NB4 (cell line): ENCODE results near the gene RASA3.
"Not testable (repeated sequence)": the region's sequence is repeated elsewhere in the genome, so short reads cannot be mapped to it uniquely, and the experiment has no call there.

Experiments used
- DNase-seq: peaks from one replicate; pipeline ENCODE4 v3.0.0; 2010; ENCODE audit warnings: low read depth
- H3K4me3 ChIP-seq: one replicate; pipeline ENCODE4 v1.5.1; 2011; ENCODE audit warnings: mild to moderate bottlenecking, low read depth, low read length, moderate library complexity
- MYC ChIP-seq: IDR thresholded peaks from 2 replicates; pipeline ENCODE4 v1.6.1; 2011; ENCODE audit warnings: low read depth, low read length
- POLR2A ChIP-seq: IDR thresholded peaks from 2 replicates; pipeline ENCODE4 v1.6.1; 2011; ENCODE audit warnings: mild to moderate bottlenecking; ENCODE audit not compliant: insufficient read length; ENCODE audit errors: extremely low read depth
- TF ChIP-seq, protein P1 (sequence below): IDR thresholded peaks from 2 replicates; pipeline ENCODE4 v1.6.1; 2011; ENCODE audit warnings: low read depth, low read length
- TF ChIP-seq, protein P2 (sequence below): IDR thresholded peaks from one replicate; pipeline ENCODE4 v1.5.1; 2012; ENCODE audit warnings: low read depth, low read length

The RASA3 gene

DNA sequence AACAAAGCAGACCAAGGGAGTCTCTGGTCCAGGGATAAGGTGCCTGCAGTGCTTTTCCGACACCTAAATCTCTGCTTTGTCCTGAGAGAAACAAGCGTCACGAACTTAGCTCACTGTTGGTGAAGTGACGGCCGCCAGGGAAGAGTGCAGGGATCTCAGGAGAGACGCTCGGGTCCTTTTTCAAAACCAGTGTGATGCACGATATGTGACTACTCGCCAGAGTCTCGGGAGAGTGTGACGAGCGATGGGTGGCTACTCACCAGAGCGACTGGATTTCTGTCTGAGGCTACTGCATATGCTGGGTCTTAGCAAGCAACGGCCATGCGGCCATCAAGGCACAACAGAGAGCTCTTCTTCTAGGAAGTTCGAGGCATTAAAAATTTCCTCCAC is 30.1 kb upstream of the RASA3 start:
- no peak for DNase-seq
- H3K4me3 ChIP-seq = no peak overlapping the region
- TF ChIP-seq POLR2A (no peak), MYC (no peak)
- TF ChIP-seq, protein P1, sequence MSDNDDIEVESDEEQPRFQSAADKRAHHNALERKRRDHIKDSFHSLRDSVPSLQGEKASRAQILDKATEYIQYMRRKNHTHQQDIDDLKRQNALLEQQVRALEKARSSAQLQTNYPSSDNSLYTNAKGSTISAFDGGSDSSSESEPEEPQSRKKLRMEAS = no peak
- TF ChIP-seq, protein P2, sequence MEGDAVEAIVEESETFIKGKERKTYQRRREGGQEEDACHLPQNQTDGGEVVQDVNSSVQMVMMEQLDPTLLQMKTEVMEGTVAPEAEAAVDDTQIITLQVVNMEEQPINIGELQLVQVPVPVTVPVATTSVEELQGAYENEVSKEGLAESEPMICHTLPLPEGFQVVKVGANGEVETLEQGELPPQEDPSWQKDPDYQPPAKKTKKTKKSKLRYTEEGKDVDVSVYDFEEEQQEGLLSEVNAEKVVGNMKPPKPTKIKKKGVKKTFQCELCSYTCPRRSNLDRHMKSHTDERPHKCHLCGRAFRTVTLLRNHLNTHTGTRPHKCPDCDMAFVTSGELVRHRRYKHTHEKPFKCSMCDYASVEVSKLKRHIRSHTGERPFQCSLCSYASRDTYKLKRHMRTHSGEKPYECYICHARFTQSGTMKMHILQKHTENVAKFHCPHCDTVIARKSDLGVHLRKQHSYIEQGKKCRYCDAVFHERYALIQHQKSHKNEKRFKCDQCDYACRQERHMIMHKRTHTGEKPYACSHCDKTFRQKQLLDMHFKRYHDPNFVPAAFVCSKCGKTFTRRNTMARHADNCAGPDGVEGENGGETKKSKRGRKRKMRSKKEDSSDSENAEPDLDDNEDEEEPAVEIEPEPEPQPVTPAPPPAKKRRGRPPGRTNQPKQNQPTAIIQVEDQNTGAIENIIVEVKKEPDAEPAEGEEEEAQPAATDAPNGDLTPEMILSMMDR = no peak

DNA sequence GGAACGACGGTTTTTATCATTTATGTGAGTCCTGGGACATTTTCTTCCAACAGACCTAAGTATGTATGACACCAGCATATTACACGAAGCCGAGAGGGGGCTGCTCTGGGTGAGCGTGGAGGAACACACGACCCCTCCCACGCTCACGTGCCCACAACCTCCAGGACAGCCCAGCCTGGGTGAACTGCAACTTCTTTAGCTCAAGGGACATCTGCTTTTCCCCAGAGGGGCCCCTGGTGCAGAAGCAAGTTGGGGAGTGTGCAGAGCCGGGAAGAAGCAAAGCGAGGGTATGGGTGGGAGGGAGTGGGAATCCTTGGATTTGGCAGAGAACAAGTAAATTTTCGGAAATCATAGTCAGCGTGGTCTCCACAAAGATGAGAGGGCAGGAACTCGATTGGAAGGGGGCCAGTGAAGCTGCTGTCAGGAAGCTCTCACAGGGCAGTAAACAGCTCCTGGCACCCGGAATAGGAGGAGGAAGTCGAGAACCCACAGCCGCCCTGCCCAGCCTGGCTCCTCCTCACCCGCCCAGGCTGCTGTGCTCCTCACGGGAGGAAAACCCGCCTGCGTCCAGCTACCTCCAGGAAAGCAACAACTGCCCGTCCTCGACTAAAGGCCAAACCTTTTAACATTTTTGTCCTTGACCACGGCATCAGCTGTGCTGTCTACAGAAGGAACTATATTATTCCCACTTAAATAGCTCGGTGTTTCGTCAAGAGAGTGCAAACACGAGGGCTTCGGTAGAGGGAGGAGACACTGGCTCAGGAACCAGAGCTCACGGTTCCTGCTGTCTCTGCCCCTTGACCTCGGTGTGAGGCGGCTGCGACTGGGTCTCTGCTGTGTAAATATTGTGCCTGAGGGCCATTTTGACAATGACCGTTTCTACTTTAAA is 29.5 kb upstream of the RASA3 start:
- TF ChIP-seq, protein P1 = peak; percentile 53; the same call in 1 of the 2 replicates
- TF ChIP-seq, protein P2 = no peak
- TF ChIP-seq POLR2A (peak; percentile 22), MYC (peak; percentile 37)
- peak; percentile 82 for DNase-seq
- peak overlapping the region; percentile 14 for H3K4me3 ChIP-seq

DNA sequence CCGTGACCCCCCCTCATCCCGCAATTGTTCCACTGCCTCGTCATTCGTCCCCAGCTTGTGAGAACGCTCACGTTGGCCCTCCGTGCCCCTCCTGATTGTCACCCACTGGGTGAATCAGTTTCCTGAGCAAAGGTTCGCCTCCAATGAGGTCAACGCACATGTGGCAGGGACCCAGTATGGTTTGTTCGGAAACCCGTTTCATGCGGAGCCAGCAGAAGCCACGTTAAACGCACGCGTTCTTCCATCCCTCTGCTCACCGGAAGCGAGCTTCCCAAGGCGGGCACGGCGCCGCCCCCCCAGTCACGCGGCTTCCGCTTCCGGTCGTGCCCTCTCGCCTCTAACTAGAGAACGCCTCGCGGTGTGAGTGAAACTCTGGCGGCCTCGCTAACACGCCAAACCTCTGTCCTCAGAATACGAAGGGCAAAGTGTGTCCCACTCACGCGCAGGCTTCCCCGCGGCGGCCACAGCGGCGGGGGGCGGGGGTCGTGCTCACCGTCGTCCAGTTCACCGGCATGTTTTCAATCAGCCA is 28.7 kb upstream of the RASA3 start:
- TF ChIP-seq, protein P2 = no peak
- TF ChIP-seq POLR2A (no peak), MYC (no peak)
- TF ChIP-seq, protein P1 = no peak
- no peak overlapping the region for H3K4me3 ChIP-seq
- no peak for DNase-seq

DNA sequence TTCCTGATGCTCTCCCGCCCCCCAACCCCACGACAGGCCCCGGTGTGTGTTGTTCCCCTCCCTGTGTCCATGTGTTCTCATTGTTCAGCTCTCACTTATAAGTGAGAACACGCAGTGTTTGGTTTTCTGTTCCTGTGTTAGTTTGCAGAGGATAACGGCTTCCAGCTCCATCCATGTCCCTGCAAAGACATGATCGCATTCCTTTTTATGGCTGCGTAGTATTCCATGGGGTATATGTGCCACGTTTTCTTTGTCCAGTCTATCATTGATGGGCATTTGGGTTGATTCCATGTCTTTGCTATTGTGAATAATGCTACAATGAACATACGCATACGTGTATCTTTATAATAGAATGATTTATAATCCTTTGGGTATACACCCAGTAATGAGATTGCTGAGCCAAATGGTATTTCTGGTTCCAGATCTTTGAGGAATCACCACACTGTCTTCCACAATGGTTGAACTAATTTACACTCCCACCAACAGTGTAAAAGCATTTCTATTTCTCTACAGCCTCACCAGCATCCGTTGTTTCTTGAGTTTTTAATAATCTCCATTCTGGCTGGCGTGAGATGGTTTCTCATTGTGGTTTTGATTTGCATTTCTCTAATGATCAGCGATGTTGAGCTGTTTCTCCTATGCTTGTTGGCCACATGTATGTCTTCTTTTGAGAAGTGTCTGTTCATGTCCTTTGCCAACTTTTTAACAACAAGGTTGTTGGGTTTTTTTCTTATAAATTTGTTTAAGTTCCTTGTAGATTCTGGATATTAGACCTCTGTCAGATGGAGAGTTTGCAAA is 26.6 kb upstream of the RASA3 start:
- DNase-seq, H3K4me3 ChIP-seq: not testable (repeated sequence)

DNA sequence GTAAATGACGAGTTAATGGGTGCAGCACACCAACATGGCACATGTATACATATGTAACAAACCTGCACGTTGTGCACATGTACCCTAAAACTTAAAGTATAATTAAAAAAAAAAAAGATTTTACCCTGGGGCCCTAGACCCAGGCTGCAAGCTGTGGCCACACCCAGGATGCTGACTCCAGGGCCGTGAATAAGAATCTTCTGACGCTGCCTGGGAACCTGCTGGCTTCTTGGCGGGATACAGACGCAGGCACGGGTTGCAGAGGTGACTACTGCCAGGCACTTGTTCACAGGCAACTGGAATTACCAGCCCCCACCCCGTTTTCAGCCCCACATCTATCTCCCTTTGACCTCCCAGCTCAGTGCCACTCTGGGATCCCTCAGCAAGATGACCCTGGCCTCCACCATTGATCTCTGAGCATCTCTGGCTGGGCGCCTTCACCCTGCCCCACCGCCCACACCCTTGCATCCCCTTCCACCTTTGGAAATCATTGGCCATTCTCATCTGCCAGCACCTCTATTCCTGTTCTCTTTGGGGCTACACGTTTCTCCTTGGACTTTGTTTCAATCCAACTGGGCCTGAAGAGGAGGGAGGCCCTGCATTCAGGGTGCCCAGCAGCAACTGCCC is 25.6 kb upstream of the RASA3 start:
- TF ChIP-seq MYC (no peak), POLR2A (no peak)
- TF ChIP-seq, protein P2 = no peak
- TF ChIP-seq, protein P1 = no peak
- H3K4me3 ChIP-seq = no peak overlapping the region
- DNase-seq = no peak
